ENCODE data around the gene ICA1.
A peak's percentile ranks its signal among the peaks of the same experiment; 100 is the strongest.
"Not testable (repeated sequence)": the region's sequence is repeated elsewhere in the genome, so short reads cannot be mapped to it uniquely, and the experiment has no call there.

ICA1 gene

DNA sequence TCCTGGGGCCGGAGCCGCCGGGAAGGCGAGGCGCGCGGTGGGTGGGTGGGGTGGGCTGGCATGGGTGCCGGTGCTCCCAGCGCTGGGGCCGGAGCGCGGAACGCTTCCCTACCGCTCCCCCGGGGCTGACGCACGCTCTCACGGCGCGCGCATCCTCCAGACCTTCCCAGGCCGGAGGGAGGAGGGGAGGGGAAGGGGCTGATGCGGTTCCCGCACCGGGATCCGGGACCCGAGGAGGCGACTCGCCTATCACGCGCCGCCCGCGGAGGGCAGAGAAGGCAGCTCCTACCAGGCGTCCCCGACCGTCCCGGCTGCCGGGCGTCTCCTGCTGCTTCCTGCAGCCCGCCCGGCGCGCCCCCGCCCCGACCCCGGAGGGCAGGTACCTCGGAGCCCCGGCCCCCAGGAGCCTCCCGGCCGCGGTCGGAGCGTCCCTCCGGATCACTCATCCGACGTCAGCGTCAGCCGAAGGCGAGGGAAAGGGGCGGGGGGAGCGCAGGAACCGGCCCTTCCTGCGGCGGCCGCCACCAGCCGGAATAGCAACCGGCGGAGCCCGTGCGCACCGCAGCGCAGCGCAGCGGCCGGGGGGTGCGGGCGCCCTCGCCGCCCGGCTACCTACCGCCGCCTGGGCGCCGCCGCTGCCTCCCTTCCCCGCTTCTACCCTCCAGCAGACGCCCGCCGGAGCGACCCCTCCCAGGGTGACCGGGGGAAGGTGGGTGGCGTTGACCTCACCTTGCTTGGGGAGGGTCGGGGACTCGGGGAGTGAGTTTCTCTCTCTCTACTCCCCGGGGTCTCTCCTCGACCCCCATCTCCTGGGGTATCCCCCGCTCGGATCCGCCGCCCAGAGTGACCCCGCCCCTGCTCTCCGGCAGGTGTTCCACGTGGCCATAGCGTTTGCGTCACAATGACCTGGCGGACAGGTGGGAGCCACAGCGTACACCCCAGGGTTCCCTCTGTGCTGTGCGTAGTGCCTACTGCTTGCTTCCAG lies at the start of gene ICA1:
Gene ICA1 (minus strand): TSS at position 457 of the 985 bp plus-strand sequence. CDS start 26,241 bp downstream, outside the sequence.
- DNase-seq (ENCODE audit: low read depth): no peak

DNA sequence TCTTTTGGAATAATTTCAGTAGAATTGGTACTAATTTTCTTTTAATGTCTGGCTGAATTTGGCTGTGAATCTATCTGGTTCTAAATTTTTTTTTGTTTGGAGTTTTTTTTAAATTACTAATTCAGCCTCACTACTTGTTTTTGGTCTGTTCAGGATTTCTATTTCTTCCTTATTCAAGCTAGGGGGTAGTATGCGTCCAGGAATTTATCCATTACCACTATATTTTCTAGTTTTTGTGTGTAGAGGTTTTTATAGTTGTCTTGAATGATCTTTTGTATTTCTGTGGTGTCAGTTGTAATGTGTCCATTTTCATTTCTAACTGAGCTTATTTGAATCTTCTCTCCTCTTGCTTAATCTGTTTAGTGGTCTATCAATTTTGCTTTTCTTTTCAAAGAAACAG lies 48.9 kb upstream of the ICA1 start:
- no peak for DNase-seq (ENCODE audit: low read depth)

DNA sequence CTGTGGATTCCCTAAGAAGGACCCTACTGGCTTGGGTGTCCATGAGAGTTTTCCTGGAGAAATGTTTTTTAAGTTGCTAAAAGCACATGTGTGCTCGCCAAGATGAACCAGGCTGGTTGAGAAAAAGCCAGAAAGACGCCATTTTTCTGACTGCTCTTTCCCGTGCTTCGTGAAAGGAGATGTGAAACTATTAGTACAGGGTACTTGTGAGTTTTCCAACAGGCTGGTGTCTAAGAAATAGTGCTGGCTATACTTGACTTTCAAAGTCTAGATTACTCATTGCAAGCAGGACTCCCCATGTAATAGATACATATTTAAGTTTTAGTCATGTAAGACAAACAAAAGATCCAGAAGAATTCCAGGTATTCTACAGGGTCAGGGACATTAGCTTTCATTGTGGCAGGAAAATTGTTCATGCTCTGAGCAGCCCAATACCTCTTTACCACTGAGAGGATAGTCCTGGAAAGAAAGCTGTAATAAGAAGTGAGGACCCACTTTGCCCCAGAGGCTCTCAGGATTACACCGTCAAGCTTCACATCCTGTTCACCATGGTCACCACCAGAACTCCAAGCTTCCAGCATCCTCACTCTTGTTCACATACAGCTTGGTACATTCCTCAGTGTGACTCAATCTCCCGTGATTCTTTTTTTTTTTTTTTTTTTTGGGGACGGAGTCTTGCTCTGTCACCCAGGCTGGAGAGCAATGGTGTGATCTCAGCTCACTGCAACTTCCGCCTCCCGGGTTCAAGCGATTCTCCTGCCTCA lies 43.8 kb upstream of the ICA1 start:
- DNase-seq (ENCODE audit: low read depth): no peak

DNA sequence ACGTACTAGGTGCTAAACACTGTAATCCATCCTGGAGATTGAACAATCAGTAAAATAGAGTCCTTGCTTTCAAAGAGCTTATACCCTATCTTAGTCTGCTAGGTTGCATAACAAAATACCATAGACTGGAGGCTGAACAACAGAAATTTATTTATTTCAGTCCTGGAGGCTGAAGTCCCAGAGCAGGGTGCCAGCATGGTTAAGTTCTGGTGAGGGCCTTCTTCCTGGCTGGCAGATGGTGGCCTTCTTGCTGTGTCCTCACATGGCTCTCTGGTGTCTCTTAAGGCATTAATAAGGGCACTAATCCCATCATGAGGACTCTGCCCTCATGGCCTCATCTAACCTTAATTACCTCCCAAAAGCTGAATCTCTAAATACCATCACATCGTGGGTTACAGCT lies 43.1 kb upstream of the ICA1 start:
- DNase-seq (ENCODE audit: low read depth): no peak

DNA sequence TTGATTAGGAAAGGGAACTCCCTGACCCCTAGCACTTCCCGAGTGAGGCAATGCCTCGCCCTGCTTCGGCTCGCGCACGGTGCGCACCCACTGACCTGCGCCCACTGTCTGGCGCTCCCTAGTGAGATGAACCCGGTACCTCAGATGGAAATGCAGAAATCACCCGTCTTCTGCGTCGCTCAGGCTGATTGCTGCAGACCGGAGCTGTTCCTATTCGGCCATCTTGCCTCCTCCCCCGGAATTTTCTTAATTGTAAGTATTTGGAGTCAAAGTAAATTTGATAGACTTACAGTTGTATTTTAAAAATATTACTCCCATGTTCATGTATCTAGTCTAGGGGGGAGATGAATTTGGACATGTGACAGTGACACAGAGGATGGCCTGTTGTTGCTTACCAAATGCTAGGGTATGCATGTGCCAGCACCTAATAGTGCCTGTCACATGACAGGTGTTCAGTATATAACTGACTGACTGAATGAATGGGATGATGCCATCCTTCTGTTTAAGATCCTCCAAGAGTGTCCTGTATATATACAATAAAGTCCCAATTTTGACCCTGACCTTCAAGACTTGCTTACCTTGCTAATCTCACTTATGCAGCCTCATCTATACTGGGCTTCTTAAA lies 42.0 kb upstream of the ICA1 start:
- DNase-seq (ENCODE audit: low read depth): no peak

DNA sequence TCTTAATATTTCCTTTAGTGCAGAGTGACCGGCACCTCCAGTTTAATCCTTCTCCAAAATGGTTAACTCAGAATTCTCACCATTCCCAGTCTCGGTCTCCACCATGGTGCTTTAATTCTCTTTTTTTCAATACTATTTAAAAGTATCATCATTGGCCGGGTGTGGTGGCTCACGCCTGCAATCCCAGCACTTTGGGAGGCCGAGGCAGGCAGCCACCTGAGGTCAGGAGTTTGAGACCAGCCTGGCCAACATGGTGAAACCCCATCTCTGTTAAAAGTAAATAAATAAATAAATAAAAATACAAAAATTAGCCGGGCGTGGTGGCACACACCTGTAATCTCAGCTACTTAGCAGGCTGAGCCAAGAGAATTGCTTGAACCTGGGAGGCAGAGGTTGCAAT lies 35.1 kb upstream of the ICA1 start:
- DNase-seq (ENCODE audit: low read depth): not testable (repeated sequence)

DNA sequence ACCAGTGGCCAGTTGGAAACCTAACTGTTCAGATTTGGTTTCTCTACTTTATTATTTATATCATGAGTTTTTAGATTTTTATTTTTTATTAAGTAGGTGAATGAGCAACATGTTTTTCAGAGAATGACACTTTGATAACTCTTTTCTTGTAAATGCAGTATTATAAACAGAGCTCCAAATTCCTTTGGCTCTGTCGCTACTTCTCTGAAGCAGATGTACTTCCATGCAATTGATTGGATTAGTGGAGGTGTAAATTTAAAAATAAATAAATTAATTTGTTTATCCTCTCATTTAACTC lies 34.3 kb upstream of the ICA1 start:
- DNase-seq (ENCODE audit: low read depth): no peak

DNA sequence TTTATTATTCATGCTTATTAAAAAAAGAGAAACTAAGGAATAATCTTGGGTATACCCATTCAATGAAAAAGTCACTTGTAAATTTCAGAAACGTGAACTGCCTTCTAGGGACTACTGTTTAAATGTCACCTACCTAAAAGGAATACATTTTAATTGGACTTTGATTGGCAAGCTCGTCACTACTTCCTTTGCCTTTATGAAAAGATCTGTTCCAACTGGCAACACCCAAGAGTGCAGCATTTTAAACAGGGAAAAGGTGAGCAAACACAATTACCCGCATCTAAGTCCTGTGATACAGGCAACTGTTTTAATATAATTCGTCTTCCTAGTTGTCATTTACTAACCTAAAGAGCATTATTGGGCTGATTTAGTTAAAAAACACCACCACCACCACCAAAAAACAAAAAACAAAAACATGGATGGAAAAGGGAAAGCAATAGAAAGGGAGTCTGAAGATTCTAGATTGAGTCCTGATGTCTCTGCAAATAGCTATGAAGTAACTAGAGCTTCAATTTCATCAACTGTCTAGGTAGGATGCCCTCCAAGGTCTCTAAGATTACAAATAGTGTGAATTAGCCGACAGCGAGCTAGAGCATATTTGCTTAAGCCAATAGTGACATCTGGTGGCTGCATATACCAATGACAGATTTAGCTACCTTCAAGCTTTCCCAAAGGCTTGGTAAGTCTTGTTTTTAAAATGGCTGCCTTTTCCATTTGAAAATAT lies 33.8 kb upstream of the ICA1 start:
- DNase-seq (ENCODE audit: low read depth): peak; percentile 78

DNA sequence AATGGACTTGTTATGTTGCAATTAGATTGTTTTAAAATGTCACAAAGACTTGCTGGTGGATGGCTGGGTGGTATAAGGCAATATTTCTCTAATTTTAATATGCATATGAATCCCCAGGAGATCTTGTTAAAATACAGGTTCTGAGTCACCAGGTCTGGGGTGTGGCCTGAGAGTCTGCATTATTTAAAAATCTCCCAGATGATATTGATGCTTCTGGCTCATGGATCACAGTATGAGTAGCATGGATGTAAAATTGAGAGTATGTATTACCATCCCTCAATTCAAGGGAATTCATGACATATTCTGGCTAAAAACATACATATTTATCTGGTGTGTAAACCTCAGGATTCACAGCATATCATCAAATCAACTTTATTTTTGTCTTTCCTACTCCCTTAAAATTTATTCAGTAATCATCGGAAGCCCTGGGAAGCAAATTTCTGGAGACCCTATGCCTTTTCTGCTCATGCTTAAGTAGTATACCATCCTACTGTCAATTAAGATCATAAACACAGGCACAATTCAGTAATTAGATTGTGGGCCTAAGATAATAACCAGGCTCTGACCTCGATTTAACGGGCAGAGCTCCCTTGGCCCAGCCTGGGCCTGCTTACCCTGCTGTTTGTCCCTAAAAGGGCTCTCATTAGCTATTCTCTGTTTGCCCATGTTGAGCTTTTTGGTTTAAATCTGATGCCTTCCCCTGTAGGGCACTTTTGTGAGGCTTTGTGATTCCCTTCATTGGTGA lies 29.6 kb upstream of the ICA1 start:
- DNase-seq (ENCODE audit: low read depth): no peak

DNA sequence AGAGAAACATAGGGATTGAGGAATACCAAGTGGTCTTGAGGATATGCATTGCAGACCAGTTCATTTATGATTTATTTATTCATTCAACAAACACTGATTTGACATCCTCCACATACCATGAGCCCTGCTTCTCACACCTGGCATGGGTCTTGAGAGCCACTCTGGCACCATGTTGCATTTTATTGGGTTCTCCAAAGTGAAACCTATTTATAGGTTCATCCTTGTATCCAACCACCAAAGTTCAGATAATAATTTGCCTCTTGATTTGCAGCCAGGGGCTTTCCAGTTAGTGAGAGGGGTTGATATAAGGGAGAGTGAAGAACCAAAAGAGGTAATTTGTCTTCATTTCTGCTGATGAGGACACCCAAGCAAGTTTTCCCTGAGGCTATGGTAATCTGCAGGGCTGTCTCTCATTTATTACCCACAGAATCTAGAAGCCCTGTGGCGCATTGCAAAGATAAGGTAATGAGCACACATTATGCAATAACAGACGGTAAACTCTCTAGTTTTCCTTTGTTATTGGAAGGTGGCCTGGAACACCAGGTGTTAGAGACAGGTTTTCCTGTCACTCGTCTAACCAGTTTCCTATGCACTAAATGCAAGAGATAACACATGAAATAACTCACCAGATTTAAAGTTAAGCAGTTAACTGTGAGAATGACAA lies 28.8 kb upstream of the ICA1 start:
- DNase-seq (ENCODE audit: low read depth): no peak

DNA sequence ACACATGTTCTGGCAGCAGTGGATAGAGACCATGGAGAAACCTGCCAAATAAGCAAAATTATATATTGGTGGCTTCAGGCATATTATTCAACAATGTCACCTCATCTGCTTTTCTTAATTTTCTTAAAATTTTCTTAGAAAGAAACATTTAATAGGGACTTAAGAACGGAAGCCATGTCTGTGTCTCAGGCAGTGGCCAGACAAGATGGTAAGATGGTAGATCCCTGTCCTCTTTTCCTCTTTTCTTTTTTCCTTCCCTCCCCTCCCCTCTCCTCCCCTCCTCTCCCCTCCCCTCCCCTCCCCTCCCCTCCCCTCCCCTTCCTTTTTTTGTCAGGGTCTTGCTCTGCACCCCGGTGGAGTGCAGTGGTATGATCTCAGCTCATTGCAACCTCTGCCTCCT lies 24.2 kb upstream of the ICA1 start:
- no peak for DNase-seq (ENCODE audit: low read depth)

DNA sequence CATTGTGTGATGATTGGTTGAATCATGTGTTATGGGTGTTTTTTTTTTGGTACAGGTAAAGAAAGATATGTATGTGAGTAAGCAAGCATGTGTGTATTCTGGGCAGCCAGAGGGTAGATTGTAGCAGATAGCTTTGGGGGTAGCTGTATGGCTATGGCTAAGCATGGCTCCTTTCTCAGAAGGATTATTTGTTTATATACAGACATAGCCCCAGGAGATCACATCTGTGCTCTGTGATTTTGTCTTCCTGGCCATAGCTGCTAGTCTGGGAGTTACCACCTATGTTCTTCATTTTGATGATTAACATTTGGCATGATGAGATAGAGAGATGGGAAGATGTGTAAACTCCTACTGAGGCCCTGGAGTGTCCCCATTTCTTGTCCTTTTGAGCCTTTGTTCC lies 23.2 kb upstream of the ICA1 start:
- no peak for DNase-seq (ENCODE audit: low read depth)

DNA sequence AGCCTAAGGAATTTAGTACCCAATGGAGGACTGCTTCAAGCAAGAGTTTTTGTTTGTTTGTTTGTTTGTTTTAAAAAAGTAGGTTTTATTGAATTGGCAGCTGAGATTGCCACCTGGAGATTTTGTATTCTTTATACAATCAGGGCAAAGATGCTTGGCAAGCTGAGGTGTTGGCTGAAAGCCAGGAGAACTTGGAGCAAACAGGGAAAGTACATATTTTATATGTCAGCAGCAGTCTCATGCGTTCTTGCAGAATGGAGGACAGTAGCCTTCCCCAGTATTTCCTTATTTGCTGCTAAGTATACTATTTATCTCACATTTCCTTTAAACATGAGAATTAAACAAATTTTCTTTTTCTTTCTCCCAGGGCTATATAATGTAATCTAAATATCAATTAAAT lies 22.6 kb upstream of the ICA1 start:
- DNase-seq (ENCODE audit: low read depth): no peak

DNA sequence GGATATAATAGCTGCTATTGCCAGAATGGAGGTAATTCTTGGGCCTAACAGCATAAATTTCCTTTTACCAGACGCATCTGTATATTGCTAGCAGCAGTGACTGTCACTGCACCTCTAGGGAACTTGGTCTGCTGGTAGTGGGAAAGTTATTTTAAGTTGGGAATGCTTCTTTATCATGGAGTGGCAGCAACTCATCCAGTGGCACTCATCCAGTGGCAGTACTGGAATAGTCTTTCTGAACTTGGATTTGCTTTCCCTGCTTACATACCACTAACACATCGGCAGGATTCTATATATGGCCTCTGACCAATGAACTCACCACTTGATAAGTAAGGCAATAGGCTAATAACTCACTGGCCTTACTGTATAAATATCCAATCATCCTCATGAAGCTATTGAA lies 22.0 kb upstream of the ICA1 start:
- no peak for DNase-seq (ENCODE audit: low read depth)

DNA sequence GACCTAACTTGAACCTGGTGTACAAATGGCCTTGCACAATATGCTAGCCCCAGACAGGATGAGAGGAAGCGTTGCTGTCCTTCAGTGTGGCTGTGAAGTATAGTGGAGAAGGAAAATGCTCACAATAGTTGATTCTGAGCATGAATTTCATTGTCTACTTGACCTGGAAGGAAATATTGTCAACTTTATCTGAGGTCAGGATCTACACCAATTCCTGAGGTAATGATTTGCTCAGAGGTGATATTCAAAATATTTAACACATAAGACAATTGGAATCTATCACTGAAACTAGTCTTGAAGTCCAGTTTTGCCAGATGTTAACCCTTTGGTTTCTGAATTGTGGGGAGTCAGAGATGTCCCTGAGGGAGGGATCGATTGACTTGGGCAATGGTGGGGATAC lies 20.9 kb upstream of the ICA1 start:
- DNase-seq (ENCODE audit: low read depth): no peak

DNA sequence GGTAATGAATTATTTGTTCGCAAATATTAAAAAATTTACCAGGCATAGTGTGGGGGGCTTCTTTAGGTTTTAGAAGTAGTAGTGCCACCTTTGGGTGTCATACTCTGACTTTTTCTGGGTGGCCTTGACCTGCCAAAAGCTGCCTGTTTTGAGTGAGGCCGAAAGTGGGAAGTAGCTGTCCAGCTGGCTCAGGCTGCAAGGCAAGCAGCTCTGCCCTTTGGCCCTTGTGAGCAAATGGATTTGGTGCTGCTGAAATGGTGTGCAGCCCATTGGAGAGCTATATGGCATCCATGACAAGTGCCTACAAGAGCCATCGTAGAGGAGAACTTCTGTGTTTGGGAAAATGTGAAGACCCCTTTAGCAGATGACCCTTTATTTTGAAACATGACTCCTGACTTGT lies 20.2 kb upstream of the ICA1 start:
- no peak for DNase-seq (ENCODE audit: low read depth)

DNA sequence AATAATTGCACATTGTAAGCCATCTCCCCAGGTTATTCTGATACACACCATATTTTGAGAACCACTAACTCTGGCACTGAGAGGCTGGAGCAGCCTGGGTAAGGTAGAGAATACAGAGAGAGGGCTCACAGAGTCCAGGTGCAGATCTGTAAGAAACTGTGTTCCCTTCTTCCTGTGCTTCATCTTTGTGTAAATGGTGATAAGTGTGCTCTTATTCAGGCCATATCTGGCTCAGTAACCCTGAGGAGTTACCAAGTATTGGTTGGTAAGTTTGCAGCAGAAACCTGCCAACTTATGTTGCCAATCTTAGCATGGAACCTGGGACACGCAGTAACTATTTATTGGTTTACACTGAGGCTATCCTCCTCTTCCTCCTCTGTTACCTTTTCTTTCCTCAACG lies 16.2 kb upstream of the ICA1 start:
- DNase-seq (ENCODE audit: low read depth): no peak

DNA sequence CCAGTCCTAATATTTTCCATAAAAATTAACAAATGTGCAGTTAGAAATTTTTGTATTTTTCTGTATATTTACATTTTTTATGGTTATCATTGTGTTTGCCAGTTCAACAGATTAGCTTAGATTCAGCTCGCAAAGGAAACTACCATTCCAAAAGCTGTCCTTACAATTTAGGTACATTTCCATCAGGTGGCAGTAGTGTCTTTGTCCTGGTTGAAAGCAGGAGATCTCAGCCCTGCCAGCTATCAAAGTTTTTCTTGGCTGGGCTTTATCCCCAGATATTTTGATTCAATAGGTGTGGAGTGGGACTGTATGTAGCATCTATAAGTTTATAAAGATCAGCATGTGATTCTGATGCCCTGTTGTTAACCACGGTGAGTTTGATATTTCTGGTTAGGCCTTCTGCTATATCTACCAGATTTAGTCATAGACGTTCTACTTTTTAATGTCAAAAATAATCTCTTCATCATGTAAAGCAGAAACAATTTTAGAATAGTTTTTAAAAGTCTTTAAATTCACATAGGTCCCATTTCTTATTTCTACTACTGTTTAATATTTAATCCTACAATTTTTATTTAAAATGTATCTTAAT lies 15.5 kb upstream of the ICA1 start:
- no peak for DNase-seq (ENCODE audit: low read depth)

DNA sequence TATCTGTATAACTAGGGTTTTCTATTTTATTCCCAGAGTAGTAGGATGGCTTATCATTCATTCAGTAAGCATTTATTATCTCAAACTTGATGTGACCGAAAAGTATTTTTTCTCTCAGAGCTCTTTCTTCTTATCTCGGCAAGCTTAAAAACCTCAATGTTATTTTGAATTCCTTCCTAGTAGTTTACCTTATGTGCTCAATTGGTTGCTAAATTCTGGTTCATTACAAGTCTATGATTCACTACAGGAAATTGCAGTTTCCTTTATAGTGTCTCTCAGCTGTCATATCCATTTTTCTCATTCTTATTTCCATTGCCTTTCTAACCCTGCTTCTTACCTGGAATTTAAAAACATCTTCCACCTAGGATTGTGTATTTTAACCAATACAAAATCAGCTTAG lies 12.6 kb upstream of the ICA1 start:
- DNase-seq (ENCODE audit: low read depth): no peak

DNA sequence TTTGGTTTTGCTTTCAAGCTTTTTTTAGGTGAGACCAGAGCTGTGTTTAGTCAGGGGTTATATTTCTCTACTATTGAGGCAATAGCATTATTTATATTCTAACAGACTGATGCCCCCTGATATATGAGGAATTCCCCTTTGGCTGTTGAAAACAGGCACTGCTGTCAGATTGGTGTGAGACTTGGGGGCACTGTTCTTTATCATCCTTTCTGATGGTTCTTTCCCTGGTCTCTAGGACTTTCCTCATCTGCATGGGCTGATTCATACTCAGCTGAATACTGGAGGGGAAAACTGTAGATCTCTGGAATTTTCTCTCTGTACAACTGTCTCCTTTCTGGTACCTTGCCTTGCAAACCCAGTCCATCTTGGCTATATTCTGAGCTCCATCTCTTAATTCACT lies 10.0 kb upstream of the ICA1 start:
- no peak for DNase-seq (ENCODE audit: low read depth)

DNA sequence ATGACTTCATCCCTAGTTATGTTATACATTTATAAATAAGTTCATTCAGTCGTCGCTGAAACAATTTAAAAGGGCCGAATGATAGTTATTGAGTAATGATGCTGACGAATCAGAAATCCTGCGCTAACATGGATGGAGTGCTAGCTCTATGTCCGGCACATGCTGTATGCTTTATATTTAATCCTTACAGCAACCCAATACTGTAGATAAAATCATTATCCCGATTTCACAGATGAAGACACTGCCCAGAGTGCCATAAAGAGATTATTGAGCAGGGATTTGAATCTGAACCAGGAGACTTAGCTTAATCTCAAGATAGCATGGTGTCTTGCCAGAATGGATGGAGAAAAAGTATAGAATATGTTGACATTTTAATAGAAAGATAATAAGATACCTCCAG lies 1.1 kb upstream of the ICA1 start:
- no peak for DNase-seq (ENCODE audit: low read depth)
